GM12865 (cell line): ENCODE results near the gene CACNA1H.

Source experiments
- DNase-seq: peaks from one replicate; pipeline ENCODE4 v3.0.0; 2010; ENCODE audit warnings: low read depth
- H3K4me3 ChIP-seq: 2 replicates; pipeline ENCODE4 v1.5.1; 2011; ENCODE audit warnings: mild to moderate bottlenecking, low read depth, low read length, control low read depth
- CTCF ChIP-seq: IDR thresholded peaks from 2 replicates; pipeline ENCODE4 v1.5.1; 2011; ENCODE audit warnings: low read length, control low read depth, low read depth, inconsistent platforms; ENCODE audit not compliant: insufficient read depth; ENCODE audit errors: missing control alignments

Gene CACNA1H

GRCh38 chr16:1212616-1213194 lies 59.8 kb downstream of the CACNA1H start:
- no peak for DNase-seq
- no peak overlapping the region for H3K4me3 ChIP-seq
- TF ChIP-seq CTCF, result no peak

GRCh38 chr16:1213231-1213630 lies 60.3 kb downstream of the CACNA1H start:
- H3K4me3 ChIP-seq, result no peak overlapping the region
- TF ChIP-seq CTCF, result no peak
- no peak for DNase-seq

GRCh38 chr16:1213796-1214372 lies 61.0 kb downstream of the CACNA1H start:
- no peak overlapping the region for H3K4me3 ChIP-seq
- no peak for DNase-seq
- TF ChIP-seq CTCF, result no peak

- TF ChIP-seq CTCF, result no peak
- H3K4me3 ChIP-seq, result no peak overlapping the region
- DNase-seq, result no peak
These were observed 61.8 kb downstream of the CACNA1H start for GRCh38 chr16:1214719-1215118.

GRCh38 chr16:1215574-1216295 lies 62.8 kb downstream of the CACNA1H start:
- H3K4me3 ChIP-seq, result no peak overlapping the region
- no peak for DNase-seq
- TF ChIP-seq CTCF, result no peak

GRCh38 chr16:1216296-1216619 lies 63.4 kb downstream of the CACNA1H start:
- DNase-seq, result no peak
- no peak for TF ChIP-seq CTCF
- no peak overlapping the region for H3K4me3 ChIP-seq
